Measurements from ENCODE around the gene ATP2B1.

ATP2B1 gene

GRCh38 chr12:89709157-89709994 is 738 bp upstream of the ATP2B1 start:
- peak; percentile 98 for DNase-seq (ENCODE audit: low read depth)
- H3K4me3 ChIP-seq (ENCODE audit: control insufficient read depth, low read depth, low read length) = peak overlapping the region; percentile 97
- TF ChIP-seq CTCF (IDR thresholded peaks at IDR 0.05; ENCODE audit: control insufficient read depth, insufficient read depth, low read depth, low read length, missing control alignments) = no peak

- TF ChIP-seq CTCF (IDR thresholded peaks at IDR 0.05; ENCODE audit: control insufficient read depth, insufficient read depth, low read depth, low read length, missing control alignments) = peak; percentile 9
- H3K4me3 ChIP-seq (ENCODE audit: control insufficient read depth, low read depth, low read length) = peak overlapping the region; percentile 97
- no peak for DNase-seq (ENCODE audit: low read depth)
These were observed 704 bp downstream of the ATP2B1 start for GRCh38 chr12:89707703-89708564.

GRCh38 chr12:89706986-89707702 is 1.5 kb downstream of the ATP2B1 start:
- H3K4me3 ChIP-seq (ENCODE audit: control insufficient read depth, low read depth, low read length) = peak overlapping the region; percentile 97
- DNase-seq (ENCODE audit: low read depth) = no peak
- no peak for TF ChIP-seq CTCF (IDR thresholded peaks at IDR 0.05; ENCODE audit: control insufficient read depth, insufficient read depth, low read depth, low read length, missing control alignments)

GRCh38 chr12:89706551-89706950 is 2.1 kb downstream of the ATP2B1 start:
- peak overlapping the region; percentile 97 for H3K4me3 ChIP-seq (ENCODE audit: control insufficient read depth, low read depth, low read length)
- TF ChIP-seq CTCF (IDR thresholded peaks at IDR 0.05; ENCODE audit: control insufficient read depth, insufficient read depth, low read depth, low read length, missing control alignments) = no peak
- no peak for DNase-seq (ENCODE audit: low read depth)

- no peak overlapping the region for H3K4me3 ChIP-seq (ENCODE audit: control insufficient read depth, low read depth, low read length)
- no peak for TF ChIP-seq CTCF (IDR thresholded peaks at IDR 0.05; ENCODE audit: control insufficient read depth, insufficient read depth, low read depth, low read length, missing control alignments)
- no peak for DNase-seq (ENCODE audit: low read depth)
These were observed 4.2 kb downstream of the ATP2B1 start for GRCh38 chr12:89704457-89704856.

- no peak for DNase-seq (ENCODE audit: low read depth)
- TF ChIP-seq CTCF (IDR thresholded peaks at IDR 0.05; ENCODE audit: control insufficient read depth, insufficient read depth, low read depth, low read length, missing control alignments) = no peak
- no peak overlapping the region for H3K4me3 ChIP-seq (ENCODE audit: control insufficient read depth, low read depth, low read length)
These were observed 4.9 kb downstream of the ATP2B1 start for GRCh38 chr12:89703768-89704167.
